Measurements from ENCODE around the gene LCE1F.

GRCh38 chr1:152796421-152796820 is 21.5 kb downstream of the LCE1F start, which contains the start of gene LCE1D:
- TF ChIP-seq CTCF (IDR thresholded peaks at IDR 0.05) (no peak), POLR2A (IDR thresholded peaks at IDR 0.05) (no peak)

Measured in right lobe of liver (tissue), 4 donors.